Cortex of kidney (tissue), 1 donor: ENCODE data around the gene CCDC167.

Experiments used
- DNase-seq: peaks from one replicate; lab custom pipeline; 2025; lab: John Stamatoyannopoulos, UW

Gene CCDC167

DNA sequence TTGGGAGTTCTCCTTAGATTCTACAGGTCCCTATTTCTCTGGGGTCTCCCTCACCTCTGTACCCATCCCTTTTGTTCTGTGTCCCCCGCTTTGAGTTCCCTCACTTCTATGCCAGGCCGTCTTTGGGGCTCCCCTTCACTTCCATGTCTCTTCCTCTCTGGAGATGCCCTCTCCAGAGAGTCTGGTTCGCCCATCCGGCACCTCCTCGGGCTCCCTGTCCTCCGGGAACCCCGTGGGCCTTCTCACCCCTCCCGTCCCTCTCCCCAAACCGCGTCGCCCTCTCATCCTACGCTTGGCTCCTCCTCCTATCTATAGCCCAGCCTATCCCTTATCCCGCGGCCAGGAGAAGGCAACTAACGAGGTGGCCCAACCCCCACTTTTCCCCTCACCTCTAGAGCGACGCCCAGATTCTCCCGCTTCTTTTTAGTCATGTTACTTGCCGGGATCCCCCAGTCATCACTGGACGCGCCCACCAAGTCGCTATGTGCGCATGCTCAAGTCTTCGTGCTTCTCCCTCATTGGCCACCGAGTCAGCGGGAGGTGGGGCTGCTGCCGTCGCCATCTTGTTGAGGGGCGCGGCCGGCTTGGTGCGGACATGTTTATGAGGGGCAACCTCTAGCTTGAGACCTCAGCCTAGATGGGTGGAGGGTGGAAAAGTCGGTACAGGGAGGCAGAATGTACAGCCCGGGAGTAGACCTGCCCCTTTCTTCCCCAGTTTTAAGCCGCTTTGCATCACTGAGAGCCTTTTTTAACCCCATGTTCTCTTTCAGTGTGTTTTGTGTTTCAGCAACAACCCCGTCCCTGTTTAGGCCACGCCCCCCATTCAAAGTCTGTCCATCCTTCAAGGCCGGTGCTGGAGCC lies at the start of gene CCDC167:
CCDC167 (minus strand) TSS at position 461 of the 861 bp plus-strand sequence; CDS start at position 431, 30 bp downstream.
- no peak for DNase-seq

- no peak for DNase-seq
Observed at GRCh38 chr6:37549154-37549553, 49.5 kb upstream of the CCDC167 start.

DNA sequence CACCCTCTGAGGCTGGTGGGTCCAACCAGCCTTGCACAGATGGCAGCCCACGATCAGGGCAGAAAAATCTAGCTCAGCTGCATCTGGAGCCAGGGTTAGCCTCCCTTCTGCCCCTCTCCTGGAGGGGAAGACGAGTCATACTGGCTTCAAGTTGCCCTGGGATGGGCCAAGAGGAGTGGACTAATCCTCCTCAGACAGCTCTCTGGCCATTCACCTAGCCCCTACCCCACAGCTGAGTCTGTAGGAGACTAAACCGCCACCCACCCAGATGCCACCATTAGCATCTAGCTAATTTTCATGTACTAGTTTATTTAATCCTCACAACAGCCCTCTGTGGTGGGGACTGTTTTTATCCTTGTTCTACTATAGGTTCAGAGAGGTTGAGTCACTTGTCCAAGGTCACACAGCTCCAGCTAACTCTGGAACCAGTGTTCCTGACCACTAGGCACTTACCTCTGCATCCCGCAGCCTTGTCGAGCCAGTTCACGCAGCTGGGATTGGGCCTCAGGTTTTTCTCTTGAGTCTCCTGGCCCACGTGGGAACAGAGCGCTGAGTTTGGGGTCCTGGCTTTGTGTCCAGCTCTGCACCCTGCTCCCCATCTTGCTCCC lies 48.5 kb upstream of the CCDC167 start:
- no peak for DNase-seq

DNA sequence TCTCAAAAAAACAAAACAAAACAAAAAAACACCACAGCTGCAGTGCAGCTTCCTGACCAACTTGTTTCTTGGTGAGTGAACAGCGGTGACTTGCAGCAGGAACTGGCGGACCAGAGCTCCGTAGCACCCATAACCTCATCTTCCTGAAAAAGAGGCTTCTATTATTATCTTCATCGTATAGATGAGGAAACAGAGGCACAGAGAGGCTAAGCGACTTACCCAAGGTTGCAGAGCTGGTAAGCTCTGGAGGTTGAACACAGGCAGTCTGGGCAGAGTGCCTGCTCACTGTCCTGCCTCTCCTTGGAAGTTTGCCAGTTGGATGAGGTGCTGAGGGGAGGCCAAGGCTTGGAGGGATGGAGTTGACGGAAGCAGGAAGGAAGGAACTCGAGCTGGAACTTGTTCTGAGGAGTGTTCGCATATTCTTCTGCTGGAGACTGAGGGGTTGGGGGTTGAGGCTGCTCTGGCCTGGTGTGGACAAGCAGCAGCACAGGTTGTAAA lies 47.9 kb upstream of the CCDC167 start:
- no peak for DNase-seq

GRCh38 chr6:37546141-37546871 lies 46.6 kb upstream of the CCDC167 start:
- no peak for DNase-seq

DNA sequence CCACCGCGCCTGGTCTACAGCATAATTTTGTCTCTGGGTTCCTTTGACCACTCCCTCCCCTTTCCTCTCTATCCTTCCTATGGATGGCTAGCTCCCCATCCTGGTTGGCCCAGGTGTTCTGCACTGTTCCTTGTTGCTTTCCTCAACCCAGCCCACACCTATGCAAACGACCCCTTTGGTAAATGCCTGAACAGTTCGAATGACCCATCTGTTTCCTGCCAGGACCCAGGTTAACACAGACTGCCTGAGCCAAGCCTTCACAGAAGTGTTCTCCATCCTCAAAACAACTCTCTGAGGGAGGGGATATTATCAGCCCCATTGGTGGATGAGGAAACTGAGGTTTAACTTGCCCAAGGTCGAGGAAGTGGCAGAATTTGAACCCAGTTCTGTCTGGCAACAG lies 44.8 kb upstream of the CCDC167 start:
- no peak for DNase-seq

- DNase-seq = no peak
Observed at GRCh38 chr6:37543361-37543760, 43.7 kb upstream of the CCDC167 start.

DNA sequence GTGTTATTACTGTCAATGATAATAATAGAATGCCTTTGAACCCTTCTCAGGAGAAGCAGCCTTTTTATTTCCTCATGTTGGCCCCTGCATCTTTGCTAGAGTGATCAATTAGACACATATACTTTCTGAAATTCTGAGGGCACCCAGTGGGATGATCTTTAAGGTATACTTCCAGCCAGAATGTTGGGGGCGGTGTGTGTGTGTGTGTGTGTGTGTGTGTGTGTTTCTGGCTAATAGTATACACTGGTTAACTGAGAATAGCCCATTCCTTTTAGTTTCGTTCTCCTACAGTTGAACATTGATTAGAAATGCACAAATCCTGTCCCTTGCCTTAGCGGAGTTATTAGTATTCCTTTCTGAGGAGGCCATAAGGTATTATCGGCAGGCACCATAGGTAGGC lies 41.7 kb upstream of the CCDC167 start:
- no peak for DNase-seq

GRCh38 chr6:37540390-37540789 lies 40.7 kb upstream of the CCDC167 start:
- DNase-seq = no peak

GRCh38 chr6:37540029-37540352 lies 40.3 kb upstream of the CCDC167 start:
- no peak for DNase-seq

- no peak for DNase-seq
Observed at GRCh38 chr6:37539171-37540028, 39.7 kb upstream of the CCDC167 start.

- no peak for DNase-seq
Observed at GRCh38 chr6:37538107-37538506, 38.4 kb upstream of the CCDC167 start.

- DNase-seq = no peak
Observed at GRCh38 chr6:37537548-37537947, 37.9 kb upstream of the CCDC167 start.

DNA sequence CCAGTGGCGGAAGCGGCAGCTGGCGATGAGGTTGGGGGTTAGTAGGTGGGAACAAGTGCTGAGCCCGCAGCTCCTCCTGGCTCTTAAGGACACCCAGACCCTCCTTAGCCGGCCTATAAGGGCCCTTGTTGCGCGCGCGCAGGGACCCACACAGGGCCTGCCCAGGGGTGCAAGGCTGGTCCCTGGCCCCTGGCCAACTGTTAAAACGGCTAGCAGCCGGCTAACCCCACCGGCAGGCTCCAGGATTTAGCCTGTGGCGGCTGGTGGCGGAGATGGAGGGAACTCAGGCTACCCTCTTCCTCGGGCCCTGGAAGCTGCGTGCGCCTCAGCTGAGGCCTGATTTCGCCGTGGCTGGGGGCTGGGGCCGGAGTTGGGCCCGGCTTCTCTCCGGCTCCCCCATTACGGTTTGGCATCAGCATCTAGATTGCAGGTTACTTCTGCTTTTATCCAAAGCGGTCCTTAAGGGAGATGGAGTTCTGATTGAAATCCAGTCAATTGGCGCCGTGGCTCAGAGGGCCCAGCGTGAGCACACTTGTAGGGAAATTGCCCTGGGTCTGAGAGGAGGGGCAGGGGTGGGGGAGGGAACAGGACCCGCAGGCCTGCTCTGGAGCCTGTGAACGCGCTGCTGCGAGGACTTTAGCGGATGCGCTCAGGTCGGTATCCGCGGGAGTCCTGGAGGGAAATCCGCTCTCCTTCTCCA lies 36.9 kb upstream of the CCDC167 start:
- DNase-seq = no peak

DNA sequence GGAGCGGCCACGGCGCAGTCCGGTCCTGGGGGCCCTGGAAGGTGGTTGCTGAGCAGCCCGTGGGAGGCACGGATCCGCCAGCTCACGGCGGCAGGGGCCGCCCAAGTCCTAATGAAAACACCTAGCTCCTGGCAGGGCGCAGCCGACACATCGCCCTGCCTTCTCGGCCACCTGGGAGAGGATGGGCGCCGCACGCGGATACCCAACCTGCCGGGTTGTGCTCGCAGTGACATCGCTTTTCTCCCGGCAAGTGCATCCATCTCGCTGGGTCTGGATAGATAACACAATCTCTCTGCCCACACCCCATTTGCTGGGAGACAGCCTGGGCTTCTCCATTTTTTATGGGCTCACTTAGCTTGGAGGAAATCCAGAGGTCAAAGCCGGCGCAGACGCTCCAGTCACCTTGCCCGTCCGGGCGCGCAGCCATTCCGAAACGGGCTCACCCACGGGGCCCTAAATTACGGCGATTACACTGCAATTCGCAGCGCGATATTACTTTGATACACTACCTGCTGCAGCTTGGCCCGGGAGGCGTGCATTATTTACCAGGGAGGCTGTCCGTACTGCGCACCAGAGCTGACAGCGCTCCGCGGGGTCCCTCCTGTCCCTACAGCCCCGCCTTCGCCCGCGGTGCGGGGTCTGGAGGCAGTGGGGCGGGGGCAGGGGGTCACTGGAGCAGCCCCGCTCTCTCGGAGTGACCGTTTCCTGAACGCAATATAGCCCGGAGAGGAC lies 36.2 kb upstream of the CCDC167 start:
- no peak for DNase-seq

DNA sequence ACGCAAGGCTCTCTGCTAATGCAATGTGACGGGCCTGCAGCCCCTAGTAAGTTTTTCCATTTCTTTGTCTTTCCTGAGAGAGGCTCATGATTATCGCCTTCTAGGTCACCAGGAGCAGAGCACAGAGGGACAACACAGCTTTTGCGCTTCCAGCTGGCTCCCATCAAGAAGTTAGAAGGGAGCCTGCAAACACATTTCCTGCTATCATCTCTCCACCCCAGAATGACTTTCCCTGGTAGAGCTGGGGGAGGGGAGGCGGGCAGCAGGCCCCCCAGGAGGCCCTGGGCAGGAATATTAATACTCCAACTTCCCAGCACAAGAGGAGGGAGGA lies 35.7 kb upstream of the CCDC167 start:
- DNase-seq = no peak

- DNase-seq = no peak
Observed at GRCh38 chr6:37534893-37535292, 35.2 kb upstream of the CCDC167 start.

- DNase-seq = no peak
Observed at GRCh38 chr6:37532122-37532521, 32.4 kb upstream of the CCDC167 start.

GRCh38 chr6:37531437-37532036 lies 31.8 kb upstream of the CCDC167 start:
- DNase-seq = no peak

DNA sequence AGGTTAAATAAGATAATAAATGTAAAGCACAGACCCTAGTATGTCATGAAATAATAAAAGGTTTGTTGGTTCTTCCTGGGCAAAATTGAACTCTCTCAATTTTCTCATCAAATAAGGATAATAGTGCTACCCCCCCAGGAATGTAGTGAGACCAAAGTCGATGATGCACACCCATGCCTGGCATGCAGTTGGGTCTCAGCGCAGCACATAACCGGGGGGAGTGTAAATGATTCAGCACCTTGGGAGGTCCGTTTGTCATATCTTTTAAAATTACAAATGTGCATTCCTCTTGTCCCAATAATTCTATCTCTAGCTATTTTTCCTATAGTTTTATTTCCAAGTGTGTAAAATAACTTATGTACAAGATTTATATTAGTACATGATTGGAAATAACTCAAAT lies 31.3 kb upstream of the CCDC167 start:
- DNase-seq = no peak
